ENCODE data around the gene TTBK1.

- TF ChIP-seq CTCF (IDR thresholded peaks at IDR 0.05) (no peak), POLR2A (IDR thresholded peaks at IDR 0.05) (no peak)
Measured at GRCh38 chr6:43278524-43279078, 35.3 kb downstream of the TTBK1 start.

Data from suprapubic skin (tissue), 3 donors.